T-helper 2 cell (primary cell): ENCODE data around the gene CARD19.

Experiments
- DNase-seq, 5 experiments: peaks; one replicate each; pipeline versions ENCODE4 v3.0.0 to v3.0.0-alpha.2; 2012 to 2022

Gene CARD19

DNA sequence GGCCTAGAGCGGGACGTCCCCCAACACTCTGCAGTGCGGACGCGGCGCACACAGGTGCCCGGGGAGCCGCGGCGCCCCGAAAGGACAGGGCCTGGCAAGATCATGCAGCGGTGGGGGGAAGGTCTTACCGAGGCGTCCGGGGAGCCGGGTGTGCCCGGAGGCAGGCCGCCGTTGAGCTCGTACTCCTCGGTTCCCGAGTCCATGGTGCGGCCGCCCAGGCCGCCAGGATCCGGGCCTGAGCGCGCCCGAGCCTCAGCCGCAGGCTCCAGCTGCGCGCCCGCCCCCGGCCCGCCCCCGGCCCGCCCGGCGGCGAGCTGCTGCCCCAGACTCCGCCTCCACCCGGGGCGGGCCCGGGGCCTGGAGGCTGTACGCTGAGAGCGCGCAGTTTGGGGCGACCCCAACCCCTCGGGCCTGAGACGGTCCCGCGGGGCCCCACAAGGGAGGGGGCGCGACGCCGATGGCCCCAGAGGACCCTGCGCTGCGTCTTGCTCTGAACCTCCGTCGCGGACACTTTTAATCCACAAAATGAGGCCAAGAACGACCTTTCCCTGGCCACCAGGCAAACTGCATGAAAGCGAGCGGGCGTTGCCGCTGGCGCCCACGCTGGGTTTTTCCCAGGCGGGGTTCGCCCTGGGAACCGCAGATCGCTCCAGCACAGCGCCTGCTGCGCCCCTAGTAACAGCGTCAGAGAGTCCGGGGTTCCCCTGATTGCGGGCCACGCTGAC lies 38.2 kb downstream of the CARD19 start, which contains the start of gene NINJ1:
TSS of gene NINJ1 (minus strand) at position 237 of the 725 bp plus-strand sequence. CDS start at position 203, 34 bp downstream.
- DNase-seq = peak; percentile 77 to 93 (median 84)

DNA sequence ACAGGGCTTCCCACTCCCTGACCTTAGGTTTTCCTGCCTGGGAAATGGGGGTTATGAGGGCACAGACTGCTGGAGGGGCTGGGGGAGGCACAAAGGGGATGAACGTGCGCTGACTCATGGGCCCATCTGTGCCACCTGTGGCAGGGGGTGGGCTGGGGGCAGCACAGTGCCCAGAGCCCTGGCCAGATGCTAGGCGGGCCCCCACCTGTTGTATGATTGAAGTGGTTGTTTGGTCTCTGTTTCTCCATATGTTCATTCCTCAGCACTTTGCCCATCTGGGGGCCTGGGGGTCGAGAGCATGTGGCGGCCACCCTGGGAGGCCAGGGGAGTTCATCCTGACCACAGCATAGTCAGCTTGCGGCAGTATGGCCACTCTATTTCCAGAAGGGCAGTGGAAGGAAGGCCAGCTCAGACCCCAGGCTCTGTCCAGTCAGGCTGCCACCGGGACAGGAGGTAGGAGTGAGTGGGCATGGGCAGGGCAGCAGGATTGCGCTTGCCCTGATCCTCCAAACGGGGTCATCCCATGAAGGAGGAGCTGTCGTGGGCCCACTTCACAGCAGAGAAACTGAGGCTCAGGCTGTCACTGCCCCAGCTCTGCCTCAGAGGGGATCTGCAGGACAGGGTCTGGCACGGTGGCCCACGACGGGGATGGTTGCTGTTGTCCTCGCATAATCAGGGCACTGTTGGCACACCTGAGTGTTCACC lies 38.9 kb downstream of the CARD19 start:
- no peak for DNase-seq

DNA sequence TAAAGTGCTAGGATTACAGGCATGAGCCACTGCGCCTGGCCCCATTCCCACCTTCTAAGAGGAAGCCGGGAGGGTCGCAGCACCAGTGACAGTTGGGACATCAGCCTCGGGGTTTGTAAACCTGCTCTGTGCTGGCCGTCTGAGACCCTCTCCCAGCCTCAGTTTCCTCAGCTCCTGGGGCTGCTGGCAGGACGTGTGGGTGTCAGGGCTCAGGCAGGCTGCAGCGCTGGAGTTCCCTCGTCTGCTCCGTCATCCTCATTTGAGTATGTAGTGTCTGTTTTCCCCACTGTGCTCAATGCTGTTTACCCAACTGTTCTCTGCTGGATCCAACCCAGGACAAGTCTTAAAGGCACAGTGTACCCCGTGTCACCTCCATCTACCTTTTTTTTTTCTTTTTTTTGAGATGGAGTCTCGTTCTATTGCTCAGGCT lies 40.0 kb downstream of the CARD19 start:
- DNase-seq = no peak

DNA sequence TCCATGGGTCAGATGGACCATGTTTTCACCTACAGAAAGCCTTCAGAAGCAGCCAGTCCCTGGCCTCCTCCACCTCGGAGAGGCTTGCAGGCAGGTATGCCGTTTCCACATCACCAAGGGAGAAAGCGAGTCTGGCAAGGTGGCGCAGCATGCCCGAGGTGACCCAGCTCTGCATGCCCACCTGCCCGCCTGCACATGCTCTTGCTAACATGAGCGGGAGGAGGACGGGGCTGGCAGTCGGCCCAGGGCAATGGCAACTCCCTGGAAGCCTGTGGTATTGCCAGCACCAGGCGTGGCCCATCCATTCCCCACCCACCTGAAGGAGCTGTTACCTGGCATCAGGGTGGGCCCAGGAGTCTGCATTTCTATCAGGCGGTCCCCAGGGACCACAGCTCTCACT lies 41.3 kb downstream of the CARD19 start:
- no peak for DNase-seq

DNA sequence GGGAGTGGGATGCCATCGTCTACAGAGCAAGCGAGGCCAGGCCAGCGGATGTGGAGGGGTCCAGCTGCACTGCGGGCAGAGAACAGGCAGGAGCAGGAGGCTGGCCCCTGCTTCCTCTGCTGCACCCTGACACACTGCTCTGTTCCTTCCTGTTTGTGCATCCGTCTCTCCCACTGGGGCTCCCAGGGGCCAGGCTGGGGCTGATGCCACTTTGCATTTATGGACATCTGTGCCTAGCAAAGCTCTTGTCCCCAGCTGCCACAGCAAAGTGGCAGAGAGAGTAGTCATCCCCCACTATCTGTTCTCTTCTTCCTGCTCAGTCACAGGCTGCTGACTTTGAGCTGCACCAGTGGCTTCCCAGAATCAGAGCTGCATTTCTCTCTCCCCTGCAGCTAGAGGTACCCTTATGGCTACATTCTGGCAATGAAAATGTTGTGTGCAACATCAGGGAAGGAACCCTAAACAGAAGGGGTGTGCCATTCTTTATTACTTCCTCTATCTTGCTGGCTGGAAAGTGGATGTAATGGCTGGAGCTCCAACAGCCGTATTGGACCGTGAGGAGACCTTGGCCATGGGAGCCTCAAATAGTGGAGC lies 42.3 kb downstream of the CARD19 start:
- peak in 1 of 5 experiments; percentile 24 for DNase-seq

DNA sequence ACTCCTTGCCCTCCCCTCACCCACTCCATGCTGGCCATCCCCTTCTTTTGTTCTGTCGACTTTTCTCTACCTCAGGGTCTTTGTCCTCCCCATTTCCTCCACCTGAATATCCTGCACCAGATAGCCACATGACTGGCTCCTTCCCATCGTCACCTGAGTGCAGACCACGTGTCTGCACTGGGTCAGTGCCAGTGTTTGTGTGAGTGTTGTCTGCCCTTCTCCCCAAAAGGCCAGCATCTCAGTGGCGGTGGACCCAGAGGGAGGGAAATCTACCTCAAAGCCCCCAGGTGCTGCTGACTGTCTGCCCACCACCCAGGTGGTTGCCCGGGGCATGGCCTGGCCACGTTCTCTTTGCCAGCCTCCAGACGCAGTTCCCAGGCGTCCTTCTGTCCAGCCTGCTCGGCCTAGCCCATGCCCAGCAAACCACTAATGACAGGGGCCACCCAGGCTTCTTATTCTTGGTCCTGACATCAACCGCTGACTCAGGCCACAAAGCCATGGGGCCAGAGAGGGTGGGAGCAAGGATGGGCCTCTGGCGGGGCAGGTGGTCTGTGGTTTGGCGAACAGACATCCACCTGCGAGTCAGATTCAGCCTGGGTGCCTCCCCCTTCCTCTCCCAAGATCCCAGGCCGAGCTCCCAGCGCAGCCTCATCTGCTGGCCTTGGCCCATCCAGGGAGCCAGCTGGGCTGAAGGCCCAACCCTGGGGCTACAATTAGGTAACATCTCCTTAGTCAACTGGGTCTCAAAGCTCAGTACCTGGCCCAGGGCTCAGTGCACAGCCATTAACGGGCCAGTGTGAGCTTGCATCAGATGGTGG lies 43.6 kb downstream of the CARD19 start:
- no peak for DNase-seq

DNA sequence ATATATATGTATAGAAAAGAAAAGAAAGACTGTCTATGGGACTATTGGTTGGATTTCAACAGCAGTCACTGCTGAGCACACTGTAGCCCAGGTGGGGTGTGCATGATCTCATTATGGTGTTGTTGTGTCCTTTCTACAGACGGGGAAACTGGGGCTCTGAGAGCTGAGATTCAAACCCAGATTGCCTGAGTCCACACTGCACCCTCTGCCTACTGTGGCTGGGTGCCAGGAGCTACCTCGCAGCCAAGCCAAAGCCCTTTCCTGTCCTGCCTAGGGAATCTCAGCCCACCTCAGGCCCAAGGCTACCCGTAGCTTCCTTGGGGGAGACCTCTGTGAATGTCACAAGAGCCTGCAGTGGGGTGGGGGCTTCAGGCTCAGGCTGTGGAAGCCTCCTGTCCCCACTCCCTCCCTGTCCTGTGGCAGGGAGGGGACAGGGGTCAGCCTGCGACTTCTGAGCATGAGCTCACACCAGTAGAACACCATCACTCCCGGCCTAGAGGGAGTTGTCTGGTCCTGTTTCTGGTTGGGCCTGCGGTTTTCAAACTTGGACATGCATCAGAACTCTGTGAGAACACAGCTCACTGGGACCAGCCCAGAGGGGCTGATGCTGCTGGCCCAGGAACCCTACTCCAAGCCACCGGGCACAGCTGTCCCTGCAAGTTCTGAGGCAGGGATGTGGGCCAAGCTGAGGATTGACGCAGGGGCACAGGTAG lies 45.9 kb downstream of the CARD19 start:
- DNase-seq = no peak

DNA sequence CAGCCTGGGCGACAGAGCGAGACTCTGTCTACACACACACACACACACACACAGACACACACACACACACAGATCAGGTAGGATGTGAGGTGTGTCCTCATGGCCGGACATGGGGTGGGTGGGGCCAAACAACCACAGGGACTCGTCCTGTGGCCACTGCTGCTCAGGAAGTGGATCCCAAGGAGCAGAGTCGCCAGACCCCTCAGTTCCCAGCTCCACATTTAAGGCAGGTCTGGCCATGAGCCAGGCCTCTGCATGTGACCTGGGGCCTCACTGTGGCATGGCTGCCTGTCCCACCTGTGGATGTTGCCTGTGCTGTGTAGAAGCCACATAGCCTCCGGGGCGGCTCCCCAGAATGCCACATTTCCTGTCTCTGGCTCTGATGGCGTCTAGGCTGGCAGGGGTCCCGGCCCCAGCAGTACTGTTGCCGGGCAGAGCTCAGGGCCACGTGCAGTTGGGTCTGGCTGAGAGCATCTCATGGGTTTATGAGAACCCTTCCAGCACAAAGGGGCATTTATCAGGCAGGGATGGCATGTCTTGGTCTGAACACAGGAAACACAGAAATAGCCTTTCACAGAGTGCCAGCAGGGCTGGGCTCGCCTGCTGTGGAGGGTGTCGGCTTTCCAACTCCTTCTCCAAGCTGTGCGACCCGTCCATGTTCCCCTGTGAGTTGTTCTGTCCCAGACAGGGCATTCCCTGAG lies 48.0 kb downstream of the CARD19 start:
- DNase-seq = peak in 3 of 5 experiments; percentile 51 to 83 (median 78)

DNA sequence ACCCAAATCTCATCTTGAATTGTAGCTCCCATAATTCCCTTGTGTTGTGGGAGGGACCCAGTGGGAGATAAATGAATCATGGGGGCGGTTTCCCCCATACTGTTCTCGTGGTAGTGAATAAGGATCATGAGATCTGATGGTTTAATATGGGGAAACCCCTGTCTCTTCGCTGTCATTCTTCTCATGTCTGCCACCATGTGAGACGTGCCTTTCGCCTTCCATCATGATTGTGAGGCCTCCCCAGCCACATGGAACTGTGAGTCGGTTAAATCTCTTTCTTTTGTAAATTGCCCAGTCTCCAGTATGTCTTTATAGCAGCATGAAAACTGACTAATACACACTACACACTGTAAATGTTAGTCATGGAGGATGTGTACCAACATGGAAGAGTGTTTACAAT lies 50.7 kb downstream of the CARD19 start:
- DNase-seq = peak in 1 of 5 experiments; percentile 37

DNA sequence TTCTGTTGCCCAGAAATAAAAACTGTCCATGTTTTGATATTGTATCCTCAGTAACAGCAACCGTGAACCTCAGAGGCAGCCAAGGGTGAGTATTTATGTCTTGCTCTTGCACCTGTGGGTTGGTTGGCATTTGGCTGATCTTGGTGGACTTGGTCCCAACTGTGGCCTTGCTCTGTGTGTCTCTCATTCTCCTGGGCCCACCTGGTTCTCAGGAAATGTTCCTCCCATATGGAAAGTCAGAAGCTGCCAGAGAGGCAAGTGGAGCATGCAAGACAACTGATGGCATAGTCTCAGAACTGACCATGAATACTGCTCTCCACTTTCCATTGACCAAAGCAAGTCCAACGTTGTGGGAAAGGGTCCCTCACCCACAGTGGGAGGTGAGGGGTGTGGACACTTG lies 51.6 kb downstream of the CARD19 start:
- DNase-seq = no peak

DNA sequence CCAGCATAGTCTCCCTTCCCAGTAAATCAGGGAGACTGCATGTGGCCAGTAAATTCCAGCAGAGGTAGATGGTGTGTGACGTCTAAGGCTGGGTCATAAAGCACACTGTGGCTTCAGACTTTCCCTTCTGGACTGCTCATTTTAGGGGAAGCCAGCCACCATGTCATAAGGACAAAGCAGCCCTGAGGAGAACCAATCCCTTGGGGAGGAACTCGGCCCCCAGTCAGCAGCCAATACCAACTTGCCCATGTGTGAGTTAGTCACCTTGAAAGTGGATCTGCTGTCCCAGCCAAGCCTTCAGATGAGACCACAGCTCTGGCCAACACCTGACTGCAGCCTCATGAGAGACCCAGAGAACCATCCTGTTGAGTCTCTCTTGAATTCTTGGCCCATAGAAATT lies 52.7 kb downstream of the CARD19 start:
- DNase-seq = no peak

DNA sequence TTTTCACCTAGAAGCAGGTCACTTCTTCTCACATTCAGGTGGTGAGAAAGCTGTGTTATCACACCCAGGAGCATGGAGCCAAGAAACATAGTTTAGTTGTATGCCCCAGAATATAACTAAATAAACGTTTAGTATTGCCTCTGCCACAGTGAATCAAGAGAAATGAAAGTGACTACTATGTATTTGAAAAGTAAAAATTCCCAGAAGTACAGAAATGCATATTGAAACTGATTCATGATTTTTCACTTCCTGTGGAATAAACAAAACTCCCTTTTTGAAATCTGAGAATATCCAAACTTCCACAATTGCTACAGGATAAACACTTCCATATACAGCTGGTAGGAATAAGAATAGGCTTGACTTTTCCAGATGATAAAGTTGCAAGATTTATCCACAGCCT lies 53.3 kb downstream of the CARD19 start:
- no peak for DNase-seq

DNA sequence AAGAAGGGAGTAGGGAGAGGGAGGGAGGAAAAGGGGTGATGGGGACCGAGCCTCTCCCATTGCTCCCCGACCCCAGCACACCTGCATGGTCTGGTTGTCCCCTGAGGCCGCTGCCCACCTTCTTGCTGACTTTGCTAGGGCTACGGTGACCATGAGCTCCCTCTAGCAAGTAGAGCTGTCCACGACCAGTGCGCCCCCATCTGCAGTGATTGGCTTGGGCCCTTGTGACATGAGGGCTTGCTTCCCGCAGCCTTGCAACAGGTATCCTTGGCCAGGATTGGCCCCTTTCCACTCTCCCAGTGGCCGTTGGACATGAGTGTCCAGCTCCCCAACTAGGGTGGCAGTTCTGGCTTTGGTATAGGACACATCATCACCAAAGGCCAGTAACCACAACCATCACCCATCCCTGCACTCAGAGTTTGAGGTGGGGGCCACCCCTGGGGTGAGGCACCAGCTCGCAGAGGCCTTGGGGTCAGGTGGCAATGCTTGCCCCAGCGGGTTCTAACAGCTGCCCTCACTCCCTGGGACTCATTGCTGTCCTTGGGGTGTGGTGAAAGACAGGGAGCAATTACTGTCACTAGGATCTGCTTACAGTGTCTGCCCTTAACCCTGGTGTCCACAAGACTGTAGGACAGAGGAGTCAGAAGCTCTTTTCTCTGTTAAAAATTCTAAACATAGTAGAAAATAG lies 55.2 kb downstream of the CARD19 start:
- DNase-seq = no peak

DNA sequence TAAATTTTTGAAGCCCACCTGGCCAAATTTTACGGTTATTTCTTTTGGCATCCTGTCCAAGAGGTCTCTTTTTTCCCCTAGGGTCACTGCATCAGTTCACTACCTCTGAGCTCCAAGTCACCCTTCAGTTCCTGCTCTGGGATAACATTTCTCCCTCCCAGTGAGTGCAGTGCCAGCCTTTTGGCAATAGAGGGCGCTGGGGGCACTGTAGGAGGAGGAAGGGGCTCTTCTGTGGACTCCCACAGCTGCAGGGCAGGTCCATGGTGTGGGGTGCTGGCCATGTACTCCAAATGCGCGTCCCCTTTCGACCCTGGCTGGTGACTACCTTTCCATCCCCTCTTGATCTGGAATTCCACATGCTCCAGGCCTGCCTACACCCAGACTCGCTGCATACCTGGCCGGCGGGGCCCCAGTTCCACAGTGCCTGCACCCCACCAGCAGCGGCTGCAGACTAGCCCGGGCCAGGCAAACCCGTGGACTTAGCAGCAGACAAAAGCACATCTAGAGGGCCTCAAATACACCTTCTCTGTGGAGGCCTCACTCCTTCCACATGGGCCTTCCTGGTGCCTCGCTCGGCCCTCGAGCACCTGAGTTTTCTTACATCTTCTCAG lies 58.4 kb downstream of the CARD19 start:
- DNase-seq = peak in 2 of 5 experiments; percentile 24 to 49

DNA sequence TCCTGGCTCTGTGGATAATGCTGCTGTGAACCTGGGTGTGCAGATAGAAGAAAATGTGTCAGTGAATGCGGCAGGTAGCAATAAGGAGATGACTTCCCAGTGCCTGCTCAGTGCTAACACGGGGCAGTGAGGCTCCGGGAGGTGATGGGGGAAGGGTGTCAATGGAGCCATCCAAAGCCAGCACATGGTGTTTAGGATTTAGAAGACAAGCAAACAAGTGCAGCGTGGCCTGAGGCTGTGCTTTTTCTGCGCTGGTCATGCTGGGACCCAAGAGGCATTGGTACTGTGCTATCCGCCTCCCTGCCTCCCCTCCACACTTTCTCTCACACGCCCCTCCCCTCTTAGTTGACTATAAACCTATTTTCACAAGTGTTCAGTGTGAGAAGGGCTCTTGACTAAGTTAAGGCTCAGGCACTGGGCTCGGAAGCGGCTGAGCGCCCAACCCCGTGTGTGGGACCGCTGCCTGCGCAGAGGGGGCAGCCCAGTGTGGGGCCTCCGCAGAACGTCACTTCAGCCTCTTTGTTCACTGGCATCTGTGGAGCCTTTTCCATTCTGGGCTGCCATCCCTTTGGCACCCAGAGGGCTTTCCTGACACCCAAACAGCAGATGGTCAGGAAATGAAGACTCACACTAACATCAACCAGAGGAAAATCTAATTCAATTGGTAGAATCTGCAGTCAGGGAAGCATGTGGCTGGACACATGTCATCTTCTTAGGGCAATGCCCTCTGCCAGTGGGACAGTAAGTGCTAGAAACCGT lies 59.9 kb downstream of the CARD19 start:
- DNase-seq = no peak

DNA sequence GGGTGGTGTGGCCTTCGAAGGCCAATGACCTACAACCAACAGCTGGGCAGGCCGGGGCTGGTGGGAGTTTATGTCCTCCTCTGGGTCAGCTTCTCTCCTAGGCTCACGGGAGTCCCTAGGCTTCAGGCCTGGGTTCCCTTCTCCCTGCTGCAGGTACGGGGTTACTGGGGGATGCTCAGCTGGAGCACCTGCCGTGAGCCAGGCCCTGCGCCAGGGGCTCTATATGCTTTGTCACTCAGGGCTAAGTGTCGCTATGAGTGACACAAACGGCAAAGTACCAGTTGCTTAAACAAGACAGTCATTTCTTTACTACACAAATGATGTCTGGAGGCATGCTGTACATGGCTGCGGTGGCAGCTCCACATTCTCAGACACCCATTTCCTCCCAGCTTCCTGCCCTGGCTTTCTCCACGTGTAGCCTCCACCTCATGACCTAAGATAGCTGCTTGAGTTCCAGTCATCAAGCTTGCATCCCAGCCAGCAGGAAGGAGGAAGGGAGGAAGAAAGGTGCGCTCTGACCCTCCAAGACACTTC lies 60.5 kb downstream of the CARD19 start:
- DNase-seq = peak in 2 of 5 experiments; percentile 36 to 97

DNA sequence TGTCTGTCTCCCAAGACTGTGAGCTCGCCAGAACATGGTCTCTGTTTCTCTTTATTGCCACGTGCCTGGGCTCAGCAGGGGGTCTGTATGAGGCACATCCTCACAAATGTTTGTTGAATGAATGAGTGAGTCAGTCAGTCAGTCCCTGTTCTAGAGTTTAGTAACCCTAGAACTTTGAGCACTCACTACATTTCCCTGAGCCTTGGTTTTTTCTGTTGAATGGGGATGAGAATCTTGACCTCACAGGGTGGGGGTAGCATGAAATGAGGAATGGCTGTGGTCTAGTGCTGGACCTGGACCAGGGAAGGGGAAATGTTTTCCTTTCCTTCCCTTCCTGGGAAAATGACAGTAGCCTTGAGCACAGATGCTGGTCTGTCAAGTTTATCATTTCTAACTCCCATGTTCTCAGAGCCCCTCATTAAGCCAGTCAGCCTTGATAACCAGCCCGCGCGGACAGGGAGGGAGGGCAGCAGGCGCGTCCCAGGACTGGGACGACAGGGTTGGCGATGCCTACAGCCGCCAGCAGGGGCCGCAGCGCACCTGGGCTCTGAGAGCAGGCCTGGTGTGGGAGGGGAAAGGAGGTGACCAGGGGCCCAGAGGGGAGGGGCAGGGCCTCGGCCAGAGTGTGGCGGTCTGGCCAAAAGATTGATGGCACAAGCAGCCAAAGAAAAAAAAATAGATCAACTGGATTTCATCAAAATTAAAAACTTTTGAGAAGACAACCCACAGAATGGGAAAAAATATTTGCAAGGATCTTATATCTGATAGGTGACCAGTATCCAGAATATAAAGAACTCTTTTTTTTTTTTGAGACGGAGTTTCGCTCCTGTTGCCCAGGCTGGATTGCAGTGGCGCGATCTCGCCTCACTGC lies 63.8 kb downstream of the CARD19 start:
- peak; percentile 36 to 60 (median 52) for DNase-seq
